Endothelial cell of umbilical vein (primary cell): ENCODE measurements around the gene PTPRD. TPM values are rescaled to one million over a fixed set of nuclear protein-coding genes. Genes with fewer than 3 reads are reported as not detected.
A peak's percentile ranks its signal among the peaks of the same experiment; 100 is the strongest.

ENCODE experiments used
- BruUV-seq: library from RNA; stranded (reverse); fragments of 400-500 nt; replicated peaks from 2 replicates; lab custom pipeline; 2021; lab: Mats Ljungman, UMichigan
- CTCF ChIA-PET: fragments of 300-600, 350-600 bp; sonication (Branson Sonifier 250); formaldehyde crosslinking; loops from one replicate; lab custom pipeline; 2021; ENCODE audit warnings: antibody characterized with exemption, inconsistent platforms; lab: Charles Lee
- POLR2A ChIA-PET: fragments of 300-600, 350-600 bp; sonication (Branson Sonifier 250); formaldehyde crosslinking; loops from one replicate; lab custom pipeline; 2021; ENCODE audit warnings: antibody characterized with exemption, inconsistent platforms; lab: Charles Lee
- DNase-seq: peaks from one replicate; pipeline ENCODE4 v3.0.0-alpha.2; 2011; ENCODE audit warnings: low read depth, low spot score
- FAIRE-seq: peaks from 2 replicates; lab custom pipeline; 2011; peaks lifted over from hg19 to GRCh38; lab: Jason Lieb, UNC
- H2AFZ ChIP-seq: 2 replicates; pipeline ENCODE4 v1.6.0; 2012; ENCODE audit warnings: low read depth, low read length, control low read depth, inconsistent platforms
- H3K27ac ChIP-seq: 2 replicates; pipeline ENCODE4 v1.5.1; 2011; ENCODE audit warnings: low read depth, mild to moderate bottlenecking, control low read depth, low read length, moderate library complexity; ENCODE audit not compliant: insufficient read depth
- H3K27me3 ChIP-seq, 2 experiments: 2 replicates each; pipeline versions ENCODE4 v1.6.0 to v1.6.1; 2011; ENCODE audit warnings: low read length in 2 of 2, mixed read lengths in 1 of 2; ENCODE audit not compliant: control insufficient read depth in 2 of 2, insufficient read depth in 2 of 2
- H3K36me3 ChIP-seq, 2 experiments: 2 replicates in 1 of 2; 3 replicates in 1 of 2; pipeline ENCODE4 v1.5.1; 2011; ENCODE audit warnings: low read length in 2 of 2, mild to moderate bottlenecking in 1 of 2, moderate library complexity in 1 of 2; ENCODE audit not compliant: control insufficient read depth in 2 of 2, insufficient read depth in 2 of 2; ENCODE audit errors: extremely low read depth in 1 of 2
- H3K4me1 ChIP-seq: 3 replicates; pipeline ENCODE4 v1.5.1; 2011; ENCODE audit warnings: mild to moderate bottlenecking, low read length; ENCODE audit not compliant: control insufficient read depth, insufficient read depth; ENCODE audit errors: extremely low read depth
- H3K4me2 ChIP-seq: 2 replicates; pipeline ENCODE4 v1.6.1; 2011; ENCODE audit warnings: low read length, control low read depth, mixed read lengths; ENCODE audit not compliant: insufficient read depth
- H3K4me3 ChIP-seq, 3 experiments: fragments of 200-600 bp in 1 of 3; sonication (generic), shearing (Covaris generic) in 1 of 3; replicated peaks in 1 of 3; 2 replicates each; pipeline ENCODE4 v1.5.1; 2011 to 2016; ENCODE audit warnings: control low read depth in 3 of 3, low read length in 3 of 3, mild to moderate bottlenecking in 2 of 3, inconsistent platforms in 1 of 3, low read depth in 1 of 3, moderate library complexity in 1 of 3; ENCODE audit not compliant: insufficient read depth in 1 of 3
- H3K79me2 ChIP-seq: 2 replicates; pipeline ENCODE4 v1.6.0; 2012; ENCODE audit warnings: low read length, inconsistent platforms; ENCODE audit not compliant: control insufficient read depth, insufficient read depth
- H3K9ac ChIP-seq: replicated peaks from 2 replicates; pipeline ENCODE3; 2011; ENCODE audit warnings: low read length, control low read depth; ENCODE audit not compliant: insufficient read depth; ENCODE audit errors: extremely low read depth
- H3K9me1 ChIP-seq: replicated peaks from 3 replicates; pipeline ENCODE4 v1.6.0; 2011; ENCODE audit warnings: mild to moderate bottlenecking, low read length; ENCODE audit not compliant: control insufficient read depth, insufficient read depth; ENCODE audit errors: extremely low read depth
- H3K9me3 ChIP-seq: replicated peaks from 2 replicates; pipeline ENCODE4 v1.5.1; 2012; ENCODE audit warnings: low read length, inconsistent platforms; ENCODE audit not compliant: control insufficient read depth, insufficient read depth
- H4K20me1 ChIP-seq: replicated peaks from 2 replicates; pipeline ENCODE3; 2011; ENCODE audit warnings: mild to moderate bottlenecking, low read length; ENCODE audit not compliant: control insufficient read depth, insufficient read depth; ENCODE audit errors: extremely low read depth
- CTCF ChIP-seq, 2 donors: IDR thresholded peaks; 1 replicate in 1 of 2; 2 replicates in 1 of 2; pipeline ENCODE4 v1.5.1; 2011; ENCODE audit warnings: low read length in 2 of 2, mild to moderate bottlenecking in 2 of 2, moderate library complexity in 2 of 2, control low read depth in 1 of 2, inconsistent platforms in 1 of 2, low read depth in 1 of 2; ENCODE audit not compliant: insufficient read depth in 1 of 2; ENCODE audit errors: extremely low read depth in 1 of 2
- EZH2 ChIP-seq: IDR thresholded peaks from 2 replicates; pipeline ENCODE4 v1.6.1; 2012; ENCODE audit warnings: borderline replicate concordance, low read depth, mild to moderate bottlenecking, moderate library complexity, low read length, inconsistent platforms; ENCODE audit not compliant: severe bottlenecking
- FOS ChIP-seq: IDR thresholded peaks from 2 replicates; pipeline ENCODE4 v1.6.1; 2011; ENCODE audit warnings: mild to moderate bottlenecking, low read length, moderate library complexity, borderline replicate concordance; ENCODE audit not compliant: insufficient read depth
- GATA2 ChIP-seq: IDR thresholded peaks from 2 replicates; pipeline ENCODE4 v1.7.0; 2011; ENCODE audit warnings: low read depth, mild to moderate bottlenecking, moderate library complexity, mixed read lengths, low read length; ENCODE audit not compliant: insufficient read length, insufficient read depth
- JUN ChIP-seq: IDR thresholded peaks from 2 replicates; pipeline ENCODE4 v1.6.1; 2011; ENCODE audit warnings: borderline replicate concordance, low read depth; ENCODE audit not compliant: insufficient read length, insufficient read depth
- MYC ChIP-seq: IDR thresholded peaks from one replicate; pipeline ENCODE4 v1.6.1; 2011; ENCODE audit warnings: mild to moderate bottlenecking, low read depth, low read length
- POLR2A ChIP-seq: IDR thresholded peaks from 2 replicates; pipeline ENCODE4 v1.6.1; 2012; ENCODE audit warnings: low read depth, mild to moderate bottlenecking, control low read depth, low read length
- POLR2AphosphoS5 ChIP-seq: IDR thresholded peaks from 2 replicates; pipeline ENCODE4 v1.6.1; 2012; ENCODE audit warnings: low read depth, mild to moderate bottlenecking, control low read depth, low read length, moderate library complexity; ENCODE audit not compliant: insufficient read depth
- dilution Hi-C: fragments of 300-500 bp; cut with MboI; formaldehyde crosslinking; loops from one replicate; pipeline ENCODE4 v1.15.0; 2019; ENCODE audit warnings: low sequenced_read_pairs; ENCODE audit not compliant: extremely low pct_ligation_motif_present
- intact Hi-C: fragments of 100-400 bp; cut with micrococcal nuclease; formaldehyde crosslinking; loops from one replicate; pipeline ENCODE4 v1.10.0; 2022
- polyA plus RNA-seq, 4 experiments: library from polyadenylated mRNA; depleted of rRNA in 3 of 4; stranded (reverse) in 3 of 4; unstranded in 1 of 4; fragments of >200 nt; gene quantifications; 2 replicates each; pipeline versions ENCODE4 v1.2.1 to v1.2.3, GENCODE V29; 2011 to 2012; ENCODE audit warnings: missing spikeins in 1 of 4
- total RNA-seq: library from RNA; stranded (reverse); gene quantifications from 2 replicates; pipeline ENCODE4 v1.2.3, GENCODE V29; 2021
- TF ChIP-seq, protein P1 (sequence below): IDR thresholded peaks from 2 replicates; pipeline ENCODE4 v1.6.1; 2011; ENCODE audit not compliant: insufficient read depth, insufficient read length

The PTPRD gene
- total and polyA plus RNA-seq, 2 donors (not counting 3 experiments of a cell fraction or from before 2014, with no cell fraction given): 5.5 to 5.7 TPM

GRCh38 chr9:9893837-9894236, 719.0 kb downstream of the PTPRD start:
- peak overlapping the region; percentile 68 for H2AFZ ChIP-seq
- no peak overlapping the region for H3K4me3 ChIP-seq
- FAIRE-seq: no peak
- no peaks in the 10 kb centered on the region for H3K79me2 ChIP-seq
- H3K4me2 ChIP-seq: no peak overlapping the region
- DNase-seq: peak; percentile 19
- dilution Hi-C loops: no loop called here
- intact Hi-C loops: no loop called here
- BruUV-seq: no TSS peak
- no peak overlapping the region for H3K9ac ChIP-seq
- no peaks in the 10 kb centered on the region for H4K20me1 ChIP-seq
- ChIA-PET POLR2A (no interaction called here), CTCF (interaction anchor here (0.6 to 2.1 kb wide), 2 partner anchors 24 to 49 kb away, joined by 4 to 10 read pairs; no protein-coding TSS in a partner anchor)
- no peaks in the 10 kb centered on the region for H3K9me3 ChIP-seq
- H3K9me1 ChIP-seq: no peaks in the 10 kb centered on the region
- TF ChIP-seq POLR2A (no peak), FOS (no peak), GATA2 (peak; percentile 34), CTCF (IDR thresholded peaks at IDR 0.05; ENCODE audit: extremely low read depth in 1 of 2, insufficient read depth in 1 of 2, low read depth in 1 of 2, low read length in 2 of 2) (no peak), EZH2 (no peak)
- no peaks in the 10 kb centered on the region for H3K36me3 ChIP-seq
- no peaks in the 10 kb centered on the region for H3K4me1 ChIP-seq
- H3K27ac ChIP-seq: no peak overlapping the region
- no peaks in the 10 kb centered on the region for H3K27me3 ChIP-seq

GRCh38 chr9:9892217-9892616, 720.6 kb downstream of the PTPRD start:
- CTCF ChIA-PET: no interaction called here
- no TSS peak for BruUV-seq
- H3K4me3 ChIP-seq: no peak overlapping the region
- H3K9me1 ChIP-seq: no peaks in the 10 kb centered on the region
- no peaks in the 10 kb centered on the region for H3K27me3 ChIP-seq
- DNase-seq (no peak), FAIRE-seq (no peak)
- TF ChIP-seq POLR2A: no peak
- TF ChIP-seq JUN: no peak
- TF ChIP-seq MYC: no peak
- no peak for TF ChIP-seq EZH2
- no peak for TF ChIP-seq POLR2AphosphoS5
- TF ChIP-seq, protein P1, sequence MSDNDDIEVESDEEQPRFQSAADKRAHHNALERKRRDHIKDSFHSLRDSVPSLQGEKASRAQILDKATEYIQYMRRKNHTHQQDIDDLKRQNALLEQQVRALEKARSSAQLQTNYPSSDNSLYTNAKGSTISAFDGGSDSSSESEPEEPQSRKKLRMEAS: no peak
- no peak for TF ChIP-seq FOS
- no peak for TF ChIP-seq CTCF (IDR thresholded peaks at IDR 0.05; ENCODE audit: extremely low read depth in 1 of 2, insufficient read depth in 1 of 2, low read depth in 1 of 2, low read length in 2 of 2)
- no peak for TF ChIP-seq GATA2
- no peak overlapping the region for H3K27ac ChIP-seq
- H3K79me2 ChIP-seq: no peaks in the 10 kb centered on the region
- no peak overlapping the region for H3K9ac ChIP-seq
- H3K36me3 ChIP-seq: no peaks in the 10 kb centered on the region
- POLR2A ChIA-PET: no interaction called here
- dilution Hi-C loops (no loop called here), intact Hi-C loops (no loop called here)
- H4K20me1 ChIP-seq: no peaks in the 10 kb centered on the region
- H3K9me3 ChIP-seq: no peaks in the 10 kb centered on the region
- H3K4me2 ChIP-seq: no peak overlapping the region
- no peak overlapping the region for H2AFZ ChIP-seq
- no peaks in the 10 kb centered on the region for H3K4me1 ChIP-seq
